ENCODE results near the gene FAM184B.

Gene FAM184B

DNA sequence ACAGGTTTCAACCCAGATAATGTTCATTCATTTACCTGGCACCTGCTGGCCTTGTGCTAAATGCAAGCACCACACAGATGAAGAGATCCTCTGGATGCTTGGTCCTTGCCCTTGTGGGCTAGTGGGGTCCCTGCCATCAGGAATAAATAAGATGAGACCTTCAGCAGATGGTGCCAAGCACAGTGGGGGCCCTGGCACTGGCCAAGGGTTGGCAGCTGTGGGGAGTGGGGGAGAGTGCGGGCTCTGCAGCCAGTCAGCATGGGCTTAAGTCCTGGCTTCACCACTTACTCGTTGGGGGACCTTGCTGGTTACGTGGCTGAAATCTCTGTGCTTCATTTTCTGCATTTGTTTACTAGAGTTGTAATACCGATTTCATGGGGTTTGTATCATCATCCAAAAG lies 197.5 kb downstream of the FAM184B start:
- no peak for DNase-seq

DNA sequence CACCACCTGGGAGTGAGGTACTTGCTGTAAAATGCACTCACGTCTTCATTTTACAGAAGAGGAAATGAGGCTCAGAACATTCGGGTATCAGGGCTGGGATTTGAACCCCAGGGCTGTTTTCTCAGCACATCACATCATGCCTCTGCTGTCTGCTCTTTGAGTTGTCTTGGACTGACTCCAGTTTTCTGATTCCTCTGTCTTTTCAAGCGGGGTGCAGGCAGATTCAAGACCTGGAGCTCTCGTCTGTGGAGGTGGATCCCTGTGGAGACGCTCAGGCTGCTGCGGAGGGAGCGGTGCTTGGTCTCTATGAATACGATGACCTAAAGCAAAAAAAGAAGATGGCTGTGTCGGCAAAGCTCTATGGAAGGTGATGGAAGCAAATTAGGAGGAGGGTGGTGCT lies 198.1 kb downstream of the FAM184B start:
- no peak for DNase-seq

DNA sequence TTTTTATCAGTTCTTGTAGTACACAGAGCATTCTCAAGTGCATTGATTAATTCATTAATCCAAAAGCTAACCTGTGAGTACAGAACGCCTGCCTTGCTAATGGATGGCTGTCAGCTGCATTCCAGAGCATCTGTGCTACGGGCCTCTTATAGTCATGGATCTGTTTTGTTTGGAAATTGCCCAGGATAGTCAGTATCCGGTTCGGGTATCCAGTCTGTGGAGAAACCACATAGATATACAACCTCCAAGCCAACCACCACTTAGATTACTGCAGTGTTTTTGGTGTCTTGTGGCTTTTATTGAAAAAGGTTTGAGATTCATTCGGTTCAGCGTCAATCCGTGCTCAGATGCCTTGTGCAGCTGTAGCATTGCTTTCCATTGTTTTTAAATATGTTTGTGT lies 200.5 kb downstream of the FAM184B start:
- DNase-seq = no peak

All from anterior cingulate cortex (tissue), 58 donors.